Lower leg skin (tissue), 3 donors: ENCODE results near the gene ATP1B4.

Experiments used
- POLR2A ChIP-seq, 2 donors: fragments of 450-650 bp; IDR thresholded peaks; one replicate each; pipeline ENCODE4 v1.6.1; 2016 to 2017; ENCODE audit warnings: antibody characterized with exemption in 2 of 2, mild to moderate bottlenecking in 1 of 2, moderate library complexity in 1 of 2
- TF ChIP-seq, protein P1 (sequence below), 3 donors: fragments of 450-650 bp; IDR thresholded peaks; one replicate each; pipeline ENCODE4 v1.5.1; 2016; ENCODE audit warnings: antibody characterized with exemption in 3 of 3, mild to moderate bottlenecking in 3 of 3, moderate library complexity in 2 of 3

DNA sequence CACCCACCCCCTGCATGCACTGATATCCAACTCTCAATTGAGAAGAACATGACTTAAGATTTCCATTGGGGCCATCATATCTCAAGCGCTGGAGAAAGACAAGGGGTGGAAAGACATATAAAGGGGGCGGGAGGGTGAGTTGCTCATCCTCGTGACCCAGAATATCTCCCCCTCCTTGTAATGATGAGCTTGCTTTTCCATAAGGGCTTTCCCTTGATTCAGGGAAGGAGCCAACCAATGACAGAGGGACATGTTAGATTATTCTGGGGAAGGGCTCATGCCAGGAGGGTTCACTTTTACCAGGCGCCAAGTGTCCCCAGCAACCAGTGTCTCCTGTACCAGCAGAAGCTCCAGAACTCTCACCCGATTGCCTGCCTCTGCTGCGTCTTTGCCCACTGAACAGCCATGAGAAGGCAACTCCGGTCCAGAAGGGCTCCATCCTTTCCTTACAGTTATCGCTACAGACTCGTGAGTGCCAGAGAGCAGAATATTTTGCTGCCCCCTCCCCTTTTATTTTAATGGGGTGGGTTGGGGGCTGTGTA lies at the start of gene ATP1B4:
- TF ChIP-seq POLR2A (IDR thresholded peaks at IDR 0.05), result no peak
- TF ChIP-seq, protein P1, sequence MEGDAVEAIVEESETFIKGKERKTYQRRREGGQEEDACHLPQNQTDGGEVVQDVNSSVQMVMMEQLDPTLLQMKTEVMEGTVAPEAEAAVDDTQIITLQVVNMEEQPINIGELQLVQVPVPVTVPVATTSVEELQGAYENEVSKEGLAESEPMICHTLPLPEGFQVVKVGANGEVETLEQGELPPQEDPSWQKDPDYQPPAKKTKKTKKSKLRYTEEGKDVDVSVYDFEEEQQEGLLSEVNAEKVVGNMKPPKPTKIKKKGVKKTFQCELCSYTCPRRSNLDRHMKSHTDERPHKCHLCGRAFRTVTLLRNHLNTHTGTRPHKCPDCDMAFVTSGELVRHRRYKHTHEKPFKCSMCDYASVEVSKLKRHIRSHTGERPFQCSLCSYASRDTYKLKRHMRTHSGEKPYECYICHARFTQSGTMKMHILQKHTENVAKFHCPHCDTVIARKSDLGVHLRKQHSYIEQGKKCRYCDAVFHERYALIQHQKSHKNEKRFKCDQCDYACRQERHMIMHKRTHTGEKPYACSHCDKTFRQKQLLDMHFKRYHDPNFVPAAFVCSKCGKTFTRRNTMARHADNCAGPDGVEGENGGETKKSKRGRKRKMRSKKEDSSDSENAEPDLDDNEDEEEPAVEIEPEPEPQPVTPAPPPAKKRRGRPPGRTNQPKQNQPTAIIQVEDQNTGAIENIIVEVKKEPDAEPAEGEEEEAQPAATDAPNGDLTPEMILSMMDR (IDR thresholded peaks at IDR 0.05), result no peak
